Testis (tissue), 3 donors: ENCODE data around the gene ZNF593OS. TPM values are rescaled to one million over a fixed set of nuclear protein-coding genes. Genes with fewer than 3 reads are reported as not detected.

Experiments used
- polyA plus RNA-seq: library from polyadenylated mRNA; stranded (reverse); fragments of 350-450 nt; fragmentation: Illumina TruSeq; extraction: RNeasy Lipid Tissue Mini Kit (QIAGEN cat#74804); gene quantifications from one replicate; pipeline ENCODE4 v1.2.3, GENCODE V29; 2014; ENCODE audit warnings: low read depth, low replicate concordance; ENCODE audit not compliant: insufficient read depth
- total RNA-seq, 2 donors: library from RNA; depleted of rRNA; stranded (reverse); fragments of >200 nt; gene quantifications; one replicate each; pipeline ENCODE4 v1.2.3, GENCODE V29; 2016

Gene ZNF593OS
- total and polyA plus RNA-seq, 3 donors from 2014 or later: 0.62 to 1.7 TPM; not detected in 1

Other genes with a start within 250 kb of the ZNF593OS start
- 10 to 100 TPM; 14.5 to 24.1 TPM for gene PAFAH2, start 173.8 kb downstream of the ZNF593OS start, total RNA-seq
- gene PAFAH2, start 173.8 kb downstream of the ZNF593OS start, polyA plus RNA-seq: 18.9 TPM
- gene EXTL1, start 150.1 kb downstream of the ZNF593OS start, total RNA-seq: 1 to 10 TPM; 1.3 to 2.8 TPM
- 1.3 TPM for gene EXTL1, start 150.1 kb downstream of the ZNF593OS start, polyA plus RNA-seq
- gene SLC30A2, start 125.7 kb downstream of the ZNF593OS start, total RNA-seq: under 1 TPM; 0.24 to 0.87 TPM
- 1.0 TPM for gene SLC30A2, start 125.7 kb downstream of the ZNF593OS start, polyA plus RNA-seq
- under 1 TPM; 0.50 to 0.71 TPM for gene TRIM63, start 104.2 kb downstream of the ZNF593OS start, total RNA-seq
- 1.2 TPM for gene TRIM63, start 104.2 kb downstream of the ZNF593OS start, polyA plus RNA-seq
- 10 to 100 TPM in 1 of 2 donors, 1 to 10 TPM in 1; 9.9 to 11.7 TPM for gene PDIK1L, start 60.0 kb downstream of the ZNF593OS start, total RNA-seq
- gene PDIK1L, start 60.0 kb downstream of the ZNF593OS start, polyA plus RNA-seq: 7.0 TPM
- 1 to 10 TPM; 1.8 to 3.2 TPM for gene FAM110D, start 12.8 kb downstream of the ZNF593OS start, total RNA-seq
- 1.3 TPM for gene FAM110D, start 12.8 kb downstream of the ZNF593OS start, polyA plus RNA-seq
- not detected for gene C1orf232, start 2.9 kb downstream of the ZNF593OS start, total RNA-seq
- not detected for gene C1orf232, start 2.9 kb downstream of the ZNF593OS start, polyA plus RNA-seq
- gene ZNF593, start 1.9 kb downstream of the ZNF593OS start, total RNA-seq: 10 to 100 TPM; 37.3 to 56.7 TPM
- gene ZNF593, start 1.9 kb downstream of the ZNF593OS start, polyA plus RNA-seq: 22.8 TPM
- 1 to 10 TPM; 7.6 to 9.6 TPM for gene CNKSR1, start 5.7 kb upstream of the ZNF593OS start, total RNA-seq
- gene CNKSR1, start 5.7 kb upstream of the ZNF593OS start, polyA plus RNA-seq: 2.7 TPM
- 1 to 10 TPM; 4.9 to 8.2 TPM for gene CATSPER4, start 18.8 kb upstream of the ZNF593OS start, total RNA-seq
- 13.2 TPM for gene CATSPER4, start 18.8 kb upstream of the ZNF593OS start, polyA plus RNA-seq
- gene CEP85, start 62.4 kb upstream of the ZNF593OS start, total RNA-seq: 10 to 100 TPM; 52.1 to 61.8 TPM
- 82.5 TPM for gene CEP85, start 62.4 kb upstream of the ZNF593OS start, polyA plus RNA-seq
- 10 to 100 TPM; 24.4 to 25.4 TPM for gene SH3BGRL3, start 108.3 kb upstream of the ZNF593OS start, total RNA-seq
- gene SH3BGRL3, start 108.3 kb upstream of the ZNF593OS start, polyA plus RNA-seq: 76.6 TPM
- 10 to 100 TPM; 39.7 to 51.7 TPM for gene UBXN11, start 134.8 kb upstream of the ZNF593OS start, total RNA-seq
- 65.9 TPM for gene UBXN11, start 134.8 kb upstream of the ZNF593OS start, polyA plus RNA-seq
- 1 to 10 TPM in 1 of 2 donors, not detected in 1; 3.0 TPM for gene CD52, start 146.1 kb upstream of the ZNF593OS start, total RNA-seq
- 23.8 TPM for gene CD52, start 146.1 kb upstream of the ZNF593OS start, polyA plus RNA-seq
- 1 to 10 TPM; 4.9 to 5.6 TPM for gene CRYBG2, start 182.3 kb upstream of the ZNF593OS start, total RNA-seq
- 12.9 TPM for gene CRYBG2, start 182.3 kb upstream of the ZNF593OS start, polyA plus RNA-seq
- gene ZNF683, start 200.9 kb upstream of the ZNF593OS start, total RNA-seq: 10 to 100 TPM; 22.9 to 63.9 TPM
- 87.5 TPM for gene ZNF683, start 200.9 kb upstream of the ZNF593OS start, polyA plus RNA-seq
- 1 to 10 TPM; 1.5 to 3.9 TPM for gene LIN28A, start 239.0 kb upstream of the ZNF593OS start, total RNA-seq
- 3.6 TPM for gene LIN28A, start 239.0 kb upstream of the ZNF593OS start, polyA plus RNA-seq